ENCODE results near the gene TMEM170B.

Gene TMEM170B

DNA sequence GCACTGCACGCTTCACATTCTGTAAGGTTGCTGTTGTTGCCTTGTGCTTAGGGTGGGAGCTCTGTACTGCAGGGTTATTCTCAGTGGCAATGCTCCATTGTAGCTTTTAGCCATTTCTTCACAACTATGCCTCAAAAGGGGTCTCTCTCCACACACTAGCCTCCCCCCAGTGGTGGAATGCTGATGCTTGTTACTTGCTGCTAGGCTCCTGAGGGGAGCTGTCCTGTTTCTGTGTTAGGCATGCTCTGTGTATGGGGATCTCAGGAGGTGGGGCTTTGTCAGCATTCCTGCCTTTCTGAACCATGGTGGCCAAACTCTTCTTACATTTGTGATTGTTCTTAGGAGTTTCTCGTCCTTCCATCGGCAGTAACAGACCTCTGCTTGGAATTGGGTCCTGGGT is 18.8 kb downstream of the TMEM170B start:
- DNase-seq (ENCODE audit: low read depth): no peak
- H3K4me3 ChIP-seq (ENCODE audit: low read depth, low read length): no peak overlapping the region
- no peak for TF ChIP-seq CTCF (IDR thresholded peaks at IDR 0.05; ENCODE audit: control insufficient read depth, extremely low read depth, insufficient read depth)

GRCh38 chr6:11563793-11564192 is 26.2 kb downstream of the TMEM170B start:
- H3K4me3 ChIP-seq (ENCODE audit: low read depth, low read length): no peak overlapping the region
- no peak for TF ChIP-seq CTCF (IDR thresholded peaks at IDR 0.05; ENCODE audit: control insufficient read depth, extremely low read depth, insufficient read depth)
- no peak for DNase-seq (ENCODE audit: low read depth)

GRCh38 chr6:11566609-11567008 is 29.1 kb downstream of the TMEM170B start:
- no peak for TF ChIP-seq CTCF (IDR thresholded peaks at IDR 0.05; ENCODE audit: control insufficient read depth, extremely low read depth, insufficient read depth)
- no peak for DNase-seq (ENCODE audit: low read depth)
- H3K4me3 ChIP-seq (ENCODE audit: low read depth, low read length): no peak overlapping the region

DNA sequence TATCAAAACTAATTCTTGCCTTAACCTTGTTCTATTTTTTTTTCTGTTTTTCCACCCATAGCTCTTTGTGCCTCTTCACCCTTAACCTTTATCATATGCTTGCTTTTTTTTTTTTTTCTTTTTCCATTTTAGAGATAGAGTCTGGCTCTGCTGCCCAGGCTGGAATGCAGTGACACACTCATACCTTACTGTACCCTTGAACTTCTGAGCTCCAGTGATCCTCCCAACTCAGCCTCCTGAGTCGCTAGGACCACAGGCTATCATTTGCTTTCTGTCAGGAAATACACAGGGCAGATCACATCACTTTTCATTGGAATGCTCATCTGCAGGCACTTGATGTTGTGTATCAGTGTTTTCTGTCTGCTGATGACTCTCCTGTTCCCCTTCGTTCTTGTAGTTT is 33.5 kb downstream of the TMEM170B start:
- H3K4me3 ChIP-seq (ENCODE audit: low read depth, low read length): no peak overlapping the region
- DNase-seq (ENCODE audit: low read depth): no peak
- TF ChIP-seq CTCF (IDR thresholded peaks at IDR 0.05; ENCODE audit: control insufficient read depth, extremely low read depth, insufficient read depth): no peak

GRCh38 chr6:11575408-11576033 is 38.0 kb downstream of the TMEM170B start:
- TF ChIP-seq CTCF (IDR thresholded peaks at IDR 0.05; ENCODE audit: control insufficient read depth, extremely low read depth, insufficient read depth): peak; percentile 98
- peak; percentile 59 for DNase-seq (ENCODE audit: low read depth)
- no peak overlapping the region for H3K4me3 ChIP-seq (ENCODE audit: low read depth, low read length)

- TF ChIP-seq CTCF (IDR thresholded peaks at IDR 0.05; ENCODE audit: control insufficient read depth, extremely low read depth, insufficient read depth): no peak
- DNase-seq (ENCODE audit: low read depth): no peak
- no peak overlapping the region for H3K4me3 ChIP-seq (ENCODE audit: low read depth, low read length)
Measured at GRCh38 chr6:11580686-11581405, 43.3 kb downstream of the TMEM170B start.
